IPS-11a (cell line): ENCODE measurements around the gene LIPM.
"Not testable (repeated sequence)": the region's sequence is repeated elsewhere in the genome, so short reads cannot be mapped to it uniquely, and the experiment has no call there.

ENCODE experiments used
- H3K4me3 ChIP-seq: one replicate; pipeline ENCODE4 v1.5.1; 2013; ENCODE audit warnings: low read depth, low read length, control low read depth

LIPM gene

GRCh38 chr10:88837632-88838031 is 35.1 kb downstream of the LIPM start:
- not testable (repeated sequence) for H3K4me3 ChIP-seq

DNA sequence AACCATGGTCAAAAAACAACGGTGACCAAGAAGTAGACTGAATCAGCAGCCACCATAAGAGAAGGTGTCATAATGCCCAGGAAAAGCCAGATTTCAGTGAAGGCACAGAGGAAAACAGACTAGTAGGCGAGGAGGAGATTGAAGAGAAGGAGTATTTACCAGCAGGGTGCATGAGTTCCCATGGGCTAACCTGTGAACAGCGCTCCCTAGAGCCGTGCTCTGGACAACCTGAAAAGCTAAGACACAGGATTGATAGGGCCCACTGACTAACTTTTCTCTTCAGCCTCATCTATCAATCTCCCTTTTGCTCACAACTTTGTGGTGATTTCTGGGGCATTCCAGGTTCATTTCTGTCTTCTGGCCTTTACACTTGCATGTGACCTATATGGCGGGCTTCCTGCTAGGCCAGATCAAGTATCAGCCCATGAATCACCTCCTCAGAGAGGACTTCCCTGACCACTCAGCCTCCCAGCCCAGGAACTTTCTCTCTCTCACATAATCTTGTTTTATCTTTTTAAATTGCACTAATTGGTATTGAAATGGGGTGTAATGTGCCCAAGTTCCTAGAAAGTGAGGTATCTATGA is 36.3 kb downstream of the LIPM start:
- no peak overlapping the region for H3K4me3 ChIP-seq

GRCh38 chr10:88840104-88840503 is 37.6 kb downstream of the LIPM start:
- no peak overlapping the region for H3K4me3 ChIP-seq

GRCh38 chr10:88840881-88841280 is 38.4 kb downstream of the LIPM start:
- H3K4me3 ChIP-seq: no peak overlapping the region

DNA sequence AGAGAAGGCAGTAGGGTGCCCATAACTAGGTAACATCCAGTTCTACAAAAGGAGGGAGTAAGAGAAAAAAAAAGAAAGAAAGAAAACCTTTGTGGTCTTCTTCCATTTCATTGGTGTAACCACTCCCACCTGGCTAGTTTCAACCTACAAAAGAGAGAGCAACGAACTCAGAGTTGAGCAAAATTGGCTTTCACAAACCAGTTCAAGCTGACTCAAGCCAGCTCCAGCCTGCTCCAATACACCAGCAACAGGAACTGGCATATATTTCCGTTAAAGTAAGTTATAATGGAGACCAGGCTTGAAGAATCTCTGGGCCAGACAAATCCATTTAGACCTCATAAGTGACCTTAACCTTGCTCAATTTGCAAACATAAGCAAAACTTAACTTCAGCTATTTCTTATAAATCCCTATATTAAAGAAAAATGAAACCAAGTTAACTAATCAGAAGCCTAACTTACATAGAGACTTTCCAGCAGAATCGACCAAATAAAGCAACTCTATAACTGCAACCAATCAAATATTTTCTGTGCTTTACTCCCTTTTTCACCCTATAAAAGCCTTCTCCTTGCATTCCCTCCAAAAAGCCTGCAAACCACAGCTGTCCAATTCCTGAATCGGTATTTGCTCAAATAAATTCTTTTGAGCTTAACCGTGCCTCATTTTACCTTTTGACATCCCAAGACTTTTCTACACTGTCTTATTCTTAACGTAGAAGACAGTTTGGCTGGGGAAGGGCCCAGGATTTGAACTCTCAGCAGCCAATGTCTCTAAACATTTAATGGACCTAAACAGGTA is 39.0 kb downstream of the LIPM start:
- H3K4me3 ChIP-seq: no peak overlapping the region

GRCh38 chr10:88843171-88843570 is 40.6 kb downstream of the LIPM start:
- no peak overlapping the region for H3K4me3 ChIP-seq

DNA sequence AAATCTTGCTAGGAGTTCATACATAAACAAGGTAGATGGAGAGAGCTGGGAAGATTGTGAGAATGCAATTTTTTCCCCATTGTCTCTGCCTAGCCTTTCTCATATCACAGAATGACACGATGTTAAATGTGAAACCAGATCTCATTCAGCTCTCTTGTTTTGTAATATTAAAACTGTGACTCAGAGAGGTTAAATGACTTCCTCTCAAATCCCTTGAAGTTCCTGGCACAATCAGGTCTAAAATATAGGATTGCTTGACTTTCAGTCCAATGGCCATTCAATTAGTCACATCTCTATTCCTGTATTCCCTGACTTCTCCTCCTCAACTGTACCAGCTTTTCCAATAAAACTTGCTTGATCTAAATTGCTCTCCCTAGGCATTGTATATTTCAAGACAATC is 46.0 kb downstream of the LIPM start:
- no peak overlapping the region for H3K4me3 ChIP-seq

GRCh38 chr10:88849234-88849633 is 46.7 kb downstream of the LIPM start:
- H3K4me3 ChIP-seq: no peak overlapping the region

DNA sequence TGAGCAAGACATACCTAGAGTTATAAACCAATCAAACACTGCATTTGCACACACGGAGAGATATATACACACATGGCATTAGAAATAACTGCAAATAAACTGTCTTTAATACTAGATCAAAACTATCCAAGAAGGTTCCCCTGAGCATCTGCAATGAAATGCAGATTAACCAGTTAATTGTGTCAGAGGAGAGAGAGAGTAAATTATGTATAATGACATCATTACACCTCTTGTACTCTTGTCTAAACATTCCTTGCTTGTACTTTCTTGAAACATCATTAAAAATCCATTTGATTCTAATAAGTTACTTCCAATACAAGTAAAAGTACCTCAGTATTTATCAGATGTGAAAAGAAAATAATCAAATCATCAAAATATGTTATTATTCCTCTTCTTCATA is 48.2 kb downstream of the LIPM start:
- no peak overlapping the region for H3K4me3 ChIP-seq

DNA sequence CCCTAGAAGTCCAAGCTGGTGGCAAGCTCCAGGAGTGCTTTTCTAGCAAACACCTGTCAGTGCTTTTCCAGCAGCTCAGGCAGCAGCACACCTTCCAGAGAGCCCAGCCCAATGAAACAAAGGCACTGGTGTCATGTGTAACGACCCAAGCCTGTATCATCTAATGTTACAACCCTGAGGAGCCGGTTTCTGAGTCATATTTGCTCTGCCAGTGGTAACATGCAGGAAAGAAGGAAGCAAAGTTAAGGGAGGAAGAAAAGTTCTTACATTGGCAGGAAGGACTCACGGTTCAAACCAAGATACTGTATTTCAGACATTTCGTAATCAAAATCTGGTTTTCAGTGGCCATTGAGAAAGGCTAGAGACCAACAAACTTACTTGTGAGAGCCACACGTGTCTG is 49.2 kb downstream of the LIPM start, which contains the start of gene ANKRD22:
TSS of gene ANKRD22 (minus strand) at position 139 of the 400 bp plus-strand sequence. CDS start 237 bp downstream, outside the sequence.
- H3K4me3 ChIP-seq: no peak within 1 kb of the TSS

DNA sequence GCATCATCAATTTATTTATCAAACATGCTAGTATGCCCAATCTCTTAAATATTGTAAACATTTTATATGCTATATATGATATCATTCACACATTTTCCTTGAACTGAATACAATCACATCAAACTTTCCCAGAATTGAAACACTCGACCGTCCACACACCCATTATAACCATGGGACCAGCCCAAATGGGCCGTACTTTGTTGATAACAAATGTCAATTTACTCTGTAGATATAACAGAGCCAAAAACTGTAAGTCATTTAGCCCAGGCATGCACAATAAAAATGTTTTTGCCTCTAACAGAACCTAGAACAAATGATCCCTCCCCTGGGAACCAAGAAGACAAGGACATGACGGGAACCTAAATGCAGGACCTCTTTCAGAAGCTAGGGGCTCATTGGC is 49.8 kb downstream of the LIPM start:
- H3K4me3 ChIP-seq: no peak overlapping the region

DNA sequence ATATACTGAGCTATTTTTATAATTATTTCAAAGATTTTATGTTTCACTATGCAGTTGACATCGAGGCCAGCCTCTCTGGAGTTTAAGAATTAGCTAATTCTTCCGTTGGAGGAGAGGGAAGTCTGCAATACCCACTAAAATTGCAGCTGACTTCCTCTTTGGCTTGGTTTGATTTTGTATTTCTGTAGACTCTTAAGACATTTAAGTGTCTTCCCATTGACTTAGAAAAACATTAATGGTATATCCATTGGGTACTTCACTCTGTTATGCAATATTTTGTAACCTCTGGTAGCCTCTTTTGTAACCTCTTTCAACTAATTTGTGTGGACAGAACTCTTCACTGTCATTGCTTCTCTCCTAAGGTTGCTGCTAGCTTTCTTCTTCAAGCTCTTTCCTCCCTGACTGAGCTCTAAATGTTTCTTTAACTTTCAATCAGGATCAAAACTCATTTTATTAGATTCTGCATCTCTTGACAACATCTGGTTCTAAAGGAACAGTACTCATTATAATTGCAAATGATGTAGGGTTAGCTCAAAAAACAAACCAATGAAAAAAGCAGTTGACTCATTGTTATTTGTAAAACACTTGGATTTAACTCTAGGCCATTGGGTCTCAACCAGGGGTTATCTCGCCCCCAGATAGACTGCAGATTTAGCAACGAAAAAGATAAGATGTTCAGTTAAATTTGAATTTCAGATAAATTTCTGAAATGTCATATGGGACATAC is 50.8 kb downstream of the LIPM start:
- no peak overlapping the region for H3K4me3 ChIP-seq

GRCh38 chr10:88854684-88855083 is 52.2 kb downstream of the LIPM start:
- H3K4me3 ChIP-seq: no peak overlapping the region

DNA sequence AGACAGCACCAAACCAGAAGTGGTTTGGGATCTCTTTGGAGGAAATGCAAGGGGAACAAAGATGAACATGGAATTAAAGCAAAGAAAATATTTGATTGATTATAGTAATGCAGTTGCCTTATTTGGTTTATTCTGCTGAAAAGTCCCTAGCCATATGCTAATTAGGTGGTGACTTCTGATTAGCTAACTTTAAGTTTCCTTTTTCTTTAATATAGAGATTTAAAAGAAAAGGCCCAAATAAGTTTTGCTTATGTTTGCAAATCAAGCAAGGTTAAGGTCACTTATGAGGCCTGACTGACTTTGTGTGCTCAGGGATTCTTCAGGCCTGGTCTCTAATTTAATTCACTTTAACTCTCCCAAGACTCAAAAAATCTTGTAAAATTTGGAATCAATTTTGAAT is 55.3 kb downstream of the LIPM start:
- no peak overlapping the region for H3K4me3 ChIP-seq

DNA sequence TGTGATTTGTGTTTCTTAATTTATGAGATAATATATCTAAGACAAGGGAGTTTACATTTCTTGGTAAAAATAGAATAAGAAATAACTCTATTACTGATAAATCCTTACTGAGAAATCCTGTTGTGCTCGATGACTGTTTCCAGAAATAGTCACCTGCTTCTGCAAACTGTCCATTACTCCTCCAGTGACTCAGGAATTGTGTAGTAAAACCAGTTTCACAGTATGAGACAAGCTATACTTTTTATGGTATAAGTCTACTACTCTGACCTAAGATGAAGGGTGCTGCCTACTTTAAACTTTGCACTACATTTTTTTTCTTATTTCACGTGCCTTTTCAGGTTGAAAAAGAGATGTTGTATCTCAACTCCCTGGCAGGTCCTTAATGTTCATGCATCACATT is 56.0 kb downstream of the LIPM start:
- H3K4me3 ChIP-seq: no peak overlapping the region

DNA sequence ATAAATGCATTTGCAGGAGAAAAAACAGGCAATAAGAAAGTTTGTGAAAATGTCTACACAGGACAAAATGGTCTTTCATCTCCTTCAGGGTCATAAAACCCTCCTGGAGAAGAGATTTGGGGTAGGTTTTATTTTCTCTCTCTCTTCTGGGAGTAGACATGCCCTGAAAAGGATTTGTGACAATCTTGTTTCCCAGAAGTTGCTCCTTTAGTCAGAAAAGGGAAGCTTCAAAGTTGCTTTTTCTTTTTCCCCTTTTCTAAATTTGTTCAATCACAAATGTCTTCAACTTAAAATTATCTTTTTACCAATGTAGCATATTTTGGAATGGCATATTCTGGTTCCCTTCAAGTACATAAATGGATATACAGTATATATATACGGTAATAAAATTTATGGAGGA is 58.5 kb downstream of the LIPM start:
- H3K4me3 ChIP-seq: no peak overlapping the region

DNA sequence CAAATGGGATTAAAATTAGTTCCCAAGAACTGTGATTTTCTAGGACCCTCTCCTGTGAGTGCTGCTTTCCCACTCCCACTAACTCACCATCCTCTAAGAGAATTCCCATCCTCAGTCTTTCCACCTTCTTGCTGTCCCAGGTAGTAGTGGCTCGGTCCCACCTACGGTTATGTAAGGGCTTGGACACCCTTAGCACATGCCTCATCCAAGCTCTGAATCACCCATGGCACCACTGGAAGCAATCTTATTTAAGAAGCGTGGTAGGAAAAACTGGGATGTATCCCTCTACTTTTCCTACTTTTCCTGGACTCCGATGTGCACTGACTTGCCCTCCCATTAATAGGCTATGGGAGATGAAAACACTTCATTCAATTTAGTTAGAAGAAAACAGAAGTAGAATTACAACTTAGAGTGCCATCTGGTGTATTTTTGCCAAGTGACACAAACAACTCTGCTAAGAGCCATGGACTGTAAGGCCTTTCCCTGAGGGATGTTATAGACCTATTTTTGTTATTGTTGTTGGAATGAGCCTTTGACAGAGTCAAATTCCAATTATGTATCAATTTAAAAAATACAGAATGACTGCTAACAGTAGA is 62.8 kb downstream of the LIPM start:
- no peak overlapping the region for H3K4me3 ChIP-seq

GRCh38 chr10:88866454-88866853 is 63.9 kb downstream of the LIPM start:
- H3K4me3 ChIP-seq: no peak overlapping the region

DNA sequence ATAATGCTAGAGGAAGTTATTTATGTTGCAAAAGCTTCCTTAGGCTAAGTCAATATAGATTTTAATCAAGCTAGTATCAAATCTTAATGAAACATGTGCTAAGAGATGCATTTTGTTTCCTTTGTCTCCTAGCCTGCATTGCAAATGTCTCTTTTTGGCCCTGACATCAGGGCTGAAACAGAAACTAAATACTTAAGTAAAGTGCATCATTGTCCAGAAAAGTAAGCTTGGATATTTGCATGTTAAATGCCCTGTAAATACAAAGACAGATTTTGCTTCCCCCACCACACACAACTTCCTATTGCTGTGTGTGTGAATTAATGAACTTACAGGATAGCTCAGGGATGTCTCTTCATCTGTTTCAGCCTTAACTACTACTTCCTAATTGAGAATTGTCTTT is 67.6 kb downstream of the LIPM start:
- no peak overlapping the region for H3K4me3 ChIP-seq
